GM06990 (cell line): ENCODE data around the gene KBTBD13.

Source experiments
- DNase-seq: peaks from one replicate; pipeline ENCODE4 v3.0.0-alpha.2; 2011; ENCODE audit not compliant: insufficient read length; ENCODE audit errors: extremely low read depth
- H3K27me3 ChIP-seq: replicated peaks from 2 replicates; pipeline ENCODE4 v1.6.0; 2011; ENCODE audit warnings: low read length; ENCODE audit not compliant: control insufficient read depth, insufficient read depth
- H3K36me3 ChIP-seq: 2 replicates; pipeline ENCODE4 v1.5.1; 2011; ENCODE audit warnings: low read length; ENCODE audit not compliant: control insufficient read depth, insufficient read depth
- H3K4me3 ChIP-seq: replicated peaks from 2 replicates; pipeline ENCODE4 v1.5.1; 2011; ENCODE audit warnings: low read depth, mild to moderate bottlenecking, control low read depth, low read length
- TF ChIP-seq, protein P1 (sequence below): IDR thresholded peaks from 2 replicates; pipeline ENCODE4 v1.5.1; 2011; ENCODE audit warnings: low read length, control low read depth, mild to moderate bottlenecking, inconsistent platforms; ENCODE audit not compliant: insufficient read depth, poor library complexity, severe bottlenecking

KBTBD13 gene

DNA sequence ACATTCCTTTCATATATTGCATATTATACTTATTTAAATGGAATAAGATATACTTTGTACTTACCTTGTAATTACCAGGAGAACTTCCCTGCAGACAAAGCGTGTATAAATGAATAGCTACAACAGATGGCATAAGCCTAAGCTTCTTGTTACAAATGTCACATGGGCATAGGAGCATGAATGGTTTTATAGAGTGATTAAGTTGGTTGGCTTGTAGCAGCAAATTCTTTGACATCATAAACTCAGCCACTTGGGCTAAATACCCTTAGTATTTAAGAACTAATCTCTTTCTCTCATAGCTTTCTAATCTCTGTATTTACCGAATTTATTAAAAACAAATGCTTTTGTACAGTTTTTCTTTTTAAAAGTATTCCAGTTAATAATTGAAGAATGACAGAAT is 38.5 kb downstream of the KBTBD13 start, which contains the start of gene UBAP1L:
Gene UBAP1L (minus strand): TSS at position 115 of the 400 bp plus-strand sequence. CDS start 8,985 bp downstream, outside the sequence.
- DNase-seq, result no peak
- TF ChIP-seq, protein P1, sequence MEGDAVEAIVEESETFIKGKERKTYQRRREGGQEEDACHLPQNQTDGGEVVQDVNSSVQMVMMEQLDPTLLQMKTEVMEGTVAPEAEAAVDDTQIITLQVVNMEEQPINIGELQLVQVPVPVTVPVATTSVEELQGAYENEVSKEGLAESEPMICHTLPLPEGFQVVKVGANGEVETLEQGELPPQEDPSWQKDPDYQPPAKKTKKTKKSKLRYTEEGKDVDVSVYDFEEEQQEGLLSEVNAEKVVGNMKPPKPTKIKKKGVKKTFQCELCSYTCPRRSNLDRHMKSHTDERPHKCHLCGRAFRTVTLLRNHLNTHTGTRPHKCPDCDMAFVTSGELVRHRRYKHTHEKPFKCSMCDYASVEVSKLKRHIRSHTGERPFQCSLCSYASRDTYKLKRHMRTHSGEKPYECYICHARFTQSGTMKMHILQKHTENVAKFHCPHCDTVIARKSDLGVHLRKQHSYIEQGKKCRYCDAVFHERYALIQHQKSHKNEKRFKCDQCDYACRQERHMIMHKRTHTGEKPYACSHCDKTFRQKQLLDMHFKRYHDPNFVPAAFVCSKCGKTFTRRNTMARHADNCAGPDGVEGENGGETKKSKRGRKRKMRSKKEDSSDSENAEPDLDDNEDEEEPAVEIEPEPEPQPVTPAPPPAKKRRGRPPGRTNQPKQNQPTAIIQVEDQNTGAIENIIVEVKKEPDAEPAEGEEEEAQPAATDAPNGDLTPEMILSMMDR, result no peak
- Histone ChIP-seq H3K4me3 (no peak within 1 kb of the TSS), H3K36me3 (peaks cover 22% of the 10 kb centered on the region), H3K27me3 (no peaks in the 10 kb centered on the region)

DNA sequence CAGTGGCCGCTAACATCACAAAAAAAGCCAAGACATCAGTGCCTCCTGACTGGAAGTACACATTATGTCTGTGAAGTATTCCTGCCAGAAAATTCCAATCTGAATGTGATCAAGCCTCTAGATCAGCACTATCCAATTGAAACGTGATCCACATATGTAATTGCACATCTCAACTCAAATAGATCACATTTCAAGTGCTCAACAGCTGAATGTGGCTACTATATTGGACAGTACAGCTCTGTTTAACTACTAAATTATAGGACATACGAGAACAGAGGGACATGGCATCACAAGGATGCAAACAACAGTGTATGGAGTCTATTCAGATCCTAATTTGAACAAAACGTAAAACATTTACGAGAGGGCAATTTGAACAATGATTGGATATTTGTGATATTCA is 39.0 kb downstream of the KBTBD13 start:
- DNase-seq, result no peak
- Histone ChIP-seq H3K36me3 (peaks cover 23% of the 10 kb centered on the region), H3K4me3 (no peak overlapping the region), H3K27me3 (no peaks in the 10 kb centered on the region)
- TF ChIP-seq, protein P1, result no peak
